ENCODE measurements around the gene ANO6. TPM values are rescaled to one million over a fixed set of nuclear protein-coding genes. Genes with fewer than 3 reads are reported as not detected.

The ANO6 gene
- total and polyA plus RNA-seq, 2 donors (not counting 1 experiment from before 2014, with no cell fraction given), result 6.6 to 19.5 TPM

DNA sequence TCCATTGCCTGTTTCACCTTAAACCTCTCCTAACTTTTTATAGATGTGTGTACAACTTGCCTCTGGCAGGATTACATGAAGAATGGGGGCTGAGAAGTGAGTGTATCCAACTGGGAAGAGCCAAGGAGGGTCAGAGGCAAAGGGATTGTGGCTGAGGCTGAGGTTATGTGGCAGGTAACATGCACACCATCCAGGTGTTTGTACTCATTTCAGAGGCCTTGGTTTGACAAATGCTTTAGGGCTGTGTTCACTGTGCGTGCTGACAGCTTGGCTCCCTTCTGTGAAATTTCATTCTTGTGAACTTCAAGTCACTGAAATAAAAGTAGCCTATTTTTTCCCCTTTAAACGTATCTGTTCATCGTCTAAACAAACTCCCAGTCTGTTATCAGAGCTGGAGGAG is 47.7 kb downstream of the ANO6 start:
- Histone ChIP-seq H3K4me1 (ENCODE audit: control insufficient read depth in 2 of 2, insufficient read depth in 2 of 2, low read length in 2 of 2) (peaks cover under 1 to 1% of the 10 kb centered on the region in 2 donors), H4K20me1 (ENCODE audit: control insufficient read depth, insufficient read depth, low read length, poor library complexity, severe bottlenecking) (no peaks in the 10 kb centered on the region), H3K9me3 (ENCODE audit: control extremely low read depth in 1 of 3, control insufficient read depth in 2 of 3, insufficient read depth in 1 of 3, low read length in 2 of 3) (no peaks in the 10 kb centered on the region), H3K27me3 (replicated peaks in 1 of 4; ENCODE audit: control extremely low read depth in 1 of 4, control insufficient read depth in 3 of 4, insufficient read depth in 4 of 4, low read length in 3 of 4) (no peaks in the 10 kb centered on the region), H3K4me2 (replicated peaks; ENCODE audit: low read depth, low read length, poor library complexity, severe bottlenecking) (no peak overlapping the region), H2AFZ (ENCODE audit: insufficient read depth, low read depth, low read length, poor library complexity, severe bottlenecking) (no peak overlapping the region), H3K36me3 (replicated peaks in 1 of 2; ENCODE audit: control extremely low read depth in 1 of 2, control insufficient read depth in 1 of 2, extremely low read depth in 1 of 2, insufficient read depth in 2 of 2, low read length in 1 of 2) (no peaks in the 10 kb centered on the region), H3K4me3 (ENCODE audit: control extremely low read depth in 1 of 5, extremely low read depth in 1 of 5, insufficient read depth in 1 of 5, low read depth in 2 of 5, low read length in 4 of 5) (no peak overlapping the region), H3K9ac (ENCODE audit: low read length) (no peak overlapping the region), H3K79me2 (ENCODE audit: control insufficient read depth, insufficient read depth, low read length) (peaks cover 8% of the 10 kb centered on the region), H3K27ac (ENCODE audit: low read length in 2 of 2) (no peak overlapping the region)
- H3K4me1 Mint-ChIP-seq, result peaks cover 4% of the 10 kb centered on the region
- no peaks in the 10 kb centered on the region for H3K27me3 Mint-ChIP-seq
- TF ChIP-seq, protein P1, sequence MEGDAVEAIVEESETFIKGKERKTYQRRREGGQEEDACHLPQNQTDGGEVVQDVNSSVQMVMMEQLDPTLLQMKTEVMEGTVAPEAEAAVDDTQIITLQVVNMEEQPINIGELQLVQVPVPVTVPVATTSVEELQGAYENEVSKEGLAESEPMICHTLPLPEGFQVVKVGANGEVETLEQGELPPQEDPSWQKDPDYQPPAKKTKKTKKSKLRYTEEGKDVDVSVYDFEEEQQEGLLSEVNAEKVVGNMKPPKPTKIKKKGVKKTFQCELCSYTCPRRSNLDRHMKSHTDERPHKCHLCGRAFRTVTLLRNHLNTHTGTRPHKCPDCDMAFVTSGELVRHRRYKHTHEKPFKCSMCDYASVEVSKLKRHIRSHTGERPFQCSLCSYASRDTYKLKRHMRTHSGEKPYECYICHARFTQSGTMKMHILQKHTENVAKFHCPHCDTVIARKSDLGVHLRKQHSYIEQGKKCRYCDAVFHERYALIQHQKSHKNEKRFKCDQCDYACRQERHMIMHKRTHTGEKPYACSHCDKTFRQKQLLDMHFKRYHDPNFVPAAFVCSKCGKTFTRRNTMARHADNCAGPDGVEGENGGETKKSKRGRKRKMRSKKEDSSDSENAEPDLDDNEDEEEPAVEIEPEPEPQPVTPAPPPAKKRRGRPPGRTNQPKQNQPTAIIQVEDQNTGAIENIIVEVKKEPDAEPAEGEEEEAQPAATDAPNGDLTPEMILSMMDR (IDR thresholded peaks at IDR 0.05), result no peak
- no peak for TF ChIP-seq EZH2 (IDR thresholded peaks at IDR 0.05; ENCODE audit: borderline replicate concordance, insufficient read depth, low read depth, low read length, poor library complexity, severe bottlenecking)
- CTCF ChIA-PET, result no interaction called here
- no peaks in the 10 kb centered on the region for H3K9me3 Mint-ChIP-seq (ENCODE audit: insufficient read depth)
- DNase-seq (no peak), ATAC-seq (ENCODE audit: low read depth) (no peak)
- H3K27ac Mint-ChIP-seq, result no peak overlapping the region
- H3K4me3 Mint-ChIP-seq, result no peak overlapping the region
- intact Hi-C loops (cut with micrococcal nuclease), result no loop called here
- POLR2A ChIA-PET, result no interaction called here
- WGBS (ENCODE audit: insufficient coverage), result 100% methylated on average over 1 of the region's 3 CpGs

DNA sequence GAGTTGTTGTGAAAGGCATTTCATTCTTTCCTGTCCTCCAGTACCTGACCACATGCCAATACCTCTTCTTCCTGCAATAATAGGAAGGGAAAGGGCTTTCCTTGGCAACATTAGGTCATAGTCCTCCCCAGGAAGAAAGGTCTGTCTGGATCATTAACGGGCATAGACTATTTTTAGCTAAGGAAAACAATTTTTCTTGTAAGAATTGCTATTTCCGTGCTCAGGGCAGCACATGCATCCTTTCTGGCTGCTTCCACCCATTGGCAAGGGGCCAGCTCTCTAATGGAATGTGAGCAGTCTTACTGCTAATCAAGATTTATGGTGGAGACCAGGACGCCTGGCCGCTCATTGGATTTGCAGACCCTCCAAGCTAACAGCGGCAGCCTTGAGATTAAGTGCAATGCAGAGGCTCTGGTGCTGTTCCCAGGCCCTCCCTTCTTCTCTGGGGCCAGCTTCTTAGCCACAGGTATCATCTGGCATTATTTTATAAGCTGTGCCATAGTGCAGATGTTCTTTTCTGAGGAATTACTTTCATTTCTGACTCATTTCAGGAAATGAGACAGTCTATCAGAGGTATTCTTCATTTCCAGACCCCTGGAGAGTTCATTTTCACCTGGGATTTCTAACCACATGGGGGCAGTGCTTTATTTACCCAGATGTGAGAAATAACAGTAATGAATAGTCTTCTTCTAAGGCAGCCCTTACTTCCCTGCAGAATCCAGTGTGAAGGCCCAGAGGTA is 52.9 kb downstream of the ANO6 start:
- Histone ChIP-seq H3K4me2 (replicated peaks; ENCODE audit: low read depth, low read length, poor library complexity, severe bottlenecking) (peak overlapping the region; percentile 12), H4K20me1 (ENCODE audit: control insufficient read depth, insufficient read depth, low read length, poor library complexity, severe bottlenecking) (peaks cover 7% of the 10 kb centered on the region), H3K4me1 (ENCODE audit: control insufficient read depth in 2 of 2, insufficient read depth in 2 of 2, low read length in 2 of 2) (peaks cover 4% of the 10 kb centered on the region in 2 donors), H3K27ac (ENCODE audit: low read length in 2 of 2) (no peak overlapping the region), H3K4me3 (ENCODE audit: control extremely low read depth in 1 of 5, extremely low read depth in 1 of 5, insufficient read depth in 1 of 5, low read depth in 2 of 5, low read length in 4 of 5) (no peak overlapping the region), H3K27me3 (replicated peaks in 1 of 4; ENCODE audit: control extremely low read depth in 1 of 4, control insufficient read depth in 3 of 4, insufficient read depth in 4 of 4, low read length in 3 of 4) (no peaks in the 10 kb centered on the region), H3K36me3 (replicated peaks in 1 of 2; ENCODE audit: control extremely low read depth in 1 of 2, control insufficient read depth in 1 of 2, extremely low read depth in 1 of 2, insufficient read depth in 2 of 2, low read length in 1 of 2) (no peaks in the 10 kb centered on the region), H2AFZ (ENCODE audit: insufficient read depth, low read depth, low read length, poor library complexity, severe bottlenecking) (no peak overlapping the region), H3K9me3 (ENCODE audit: control extremely low read depth in 1 of 3, control insufficient read depth in 2 of 3, insufficient read depth in 1 of 3, low read length in 2 of 3) (no peaks in the 10 kb centered on the region), H3K79me2 (ENCODE audit: control insufficient read depth, insufficient read depth, low read length) (peaks cover 13% of the 10 kb centered on the region), H3K9ac (ENCODE audit: low read length) (no peak overlapping the region)
- WGBS (ENCODE audit: insufficient coverage), result 20% methylated on average over 5 of the region's 5 CpGs
- Mint-ChIP-seq H3K4me1 (peaks cover 10% of the 10 kb centered on the region), H3K27me3 (no peaks in the 10 kb centered on the region), H3K9me3 (ENCODE audit: insufficient read depth) (no peaks in the 10 kb centered on the region), H3K27ac (no peak overlapping the region), H3K4me3 (no peak overlapping the region)
- no peak for ATAC-seq (ENCODE audit: low read depth)
- no peak for DNase-seq
- intact Hi-C loops (cut with micrococcal nuclease), result no loop called here
- ChIA-PET POLR2A (no interaction called here), CTCF (no interaction called here)
- TF ChIP-seq, protein P1 (IDR thresholded peaks at IDR 0.05), result no peak
- TF ChIP-seq EZH2 (IDR thresholded peaks at IDR 0.05; ENCODE audit: borderline replicate concordance, insufficient read depth, low read depth, low read length, poor library complexity, severe bottlenecking), result no peak

Measured in B cell (primary cell).